ENCODE results near the gene COX5B.
"Not testable (repeated sequence)": the region's sequence is repeated elsewhere in the genome, so short reads cannot be mapped to it uniquely, and the experiment has no call there.

Gene COX5B

DNA sequence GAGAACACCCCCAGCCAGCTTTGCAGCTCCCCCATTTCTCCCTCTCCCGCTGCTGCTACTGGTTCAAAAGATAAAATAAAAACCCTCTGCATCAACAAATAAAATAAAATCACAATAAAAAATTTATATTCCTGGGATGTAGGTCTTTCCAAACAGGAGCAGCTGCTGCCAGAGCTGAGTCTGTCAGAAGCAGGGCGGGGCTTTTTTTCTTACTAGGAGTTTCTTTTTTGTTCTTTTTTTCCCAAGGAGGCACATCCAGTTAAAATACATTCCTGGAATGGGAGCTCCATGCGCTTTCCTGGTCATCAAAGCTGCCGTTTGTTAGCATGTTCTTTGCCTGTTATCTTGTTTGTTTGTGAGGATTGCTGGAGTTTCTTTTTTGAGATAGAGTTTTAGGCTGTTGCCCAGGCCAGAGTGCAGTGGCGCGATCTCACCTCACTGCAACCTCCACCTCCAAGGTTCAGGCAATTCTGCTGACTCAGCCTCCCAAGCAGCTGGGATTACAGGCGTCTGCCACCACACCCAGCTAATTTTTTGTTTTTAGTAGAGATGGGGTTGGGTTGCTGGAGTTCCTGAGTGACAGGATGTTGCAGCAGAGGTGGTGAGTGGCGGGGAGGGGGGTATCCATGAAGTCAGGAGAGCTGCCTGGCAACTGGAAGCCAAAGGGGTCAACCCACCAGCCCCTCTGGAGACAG, 20.4 kb upstream of the COX5B start:
- Histone ChIP-seq H3K4me1 (peaks cover 6 to 16% (median 8%) of the 10 kb centered on the region in 10 experiments; a peak in 19 of 20 replicates), H3K4me2 (peak overlapping the region in 5 of 11 experiments; percentile 24 to 55 (median 36); a peak in 11 of 22 replicates)
- H3K36me3 ChIP-seq; H3K4me3 ChIP-seq; H3K9me3 ChIP-seq (replicated peaks in 1 of 11); H3K9ac ChIP-seq; H3K27me3 ChIP-seq; H3K27ac ChIP-seq; H4K20me1 ChIP-seq: not testable (repeated sequence)

DNA sequence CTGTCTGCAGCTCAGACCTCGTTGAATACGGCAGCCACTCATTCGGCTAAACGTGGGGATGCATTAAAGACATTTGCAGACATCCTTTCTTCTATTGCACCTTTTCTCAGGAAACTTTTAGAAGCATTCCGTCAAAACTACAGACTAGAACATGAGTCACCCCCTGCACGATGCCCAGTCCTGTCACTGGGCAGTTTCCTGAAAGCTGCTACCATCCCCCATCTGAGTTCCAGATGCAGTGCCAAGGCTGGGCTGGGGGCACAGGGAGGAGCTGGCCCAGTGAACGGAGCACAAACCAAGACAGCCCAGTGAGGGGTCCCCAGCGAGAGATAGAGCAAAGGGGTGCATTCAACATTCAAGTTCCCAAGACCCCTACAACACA, 19.8 kb upstream of the COX5B start:
- peaks cover 6 to 16% (median 8%) of the 10 kb centered on the region in 10 experiments; a peak in 19 of 20 replicates for H3K4me1 ChIP-seq
- H3K9me3 ChIP-seq (replicated peaks in 1 of 11); H3K36me3 ChIP-seq; H3K27me3 ChIP-seq; H4K20me1 ChIP-seq; H3K4me3 ChIP-seq; H3K9ac ChIP-seq; H3K27ac ChIP-seq: not testable (repeated sequence)
- H3K4me2 ChIP-seq: peak overlapping the region in 5 of 11 experiments; percentile 24 to 55 (median 36); a peak in 11 of 22 replicates

- Histone ChIP-seq H3K27ac (peak overlapping the region in 1 of 11 experiments; percentile 93; a peak in 3 of 22 replicates), H3K4me2 (peak overlapping the region; percentile 83 to 95 (median 93); a peak in 16 of 22 replicates)
Observed at GRCh38 chr2:97644023-97644717, 1.7 kb upstream of the COX5B start.

GRCh38 chr2:97645112-97645694, 659 bp upstream of the COX5B start:
- no peak for TF ChIP-seq Cebpa-rat (IDR thresholded peaks at IDR 0.05)

More at GRCh38 chr2:97644023-97644717, 1.7 kb upstream of the COX5B start:
- H4K20me1 ChIP-seq: peaks cover 0 to 12% (median 0%) of the 10 kb centered on the region in 11 experiments; a peak in 2 of 22 replicates
- H3K4me3 ChIP-seq: peak overlapping the region in 1 of 10 experiments; percentile 89; a peak in 2 of 20 replicates
- H3K27me3 ChIP-seq: no peaks in the 10 kb centered on the region
- H3K9ac ChIP-seq: no peak overlapping the region
- H3K9me3 ChIP-seq (replicated peaks in 1 of 11): no peaks in the 10 kb centered on the region
- peaks cover 20 to 25% (median 23%) of the 10 kb centered on the region in 11 experiments for H3K36me3 ChIP-seq
- no peak for TF ChIP-seq Cebpa-rat (IDR thresholded peaks at IDR 0.05)
- H3K4me1 ChIP-seq: peaks cover 21 to 34% (median 29%) of the 10 kb centered on the region in 10 experiments

DNA sequence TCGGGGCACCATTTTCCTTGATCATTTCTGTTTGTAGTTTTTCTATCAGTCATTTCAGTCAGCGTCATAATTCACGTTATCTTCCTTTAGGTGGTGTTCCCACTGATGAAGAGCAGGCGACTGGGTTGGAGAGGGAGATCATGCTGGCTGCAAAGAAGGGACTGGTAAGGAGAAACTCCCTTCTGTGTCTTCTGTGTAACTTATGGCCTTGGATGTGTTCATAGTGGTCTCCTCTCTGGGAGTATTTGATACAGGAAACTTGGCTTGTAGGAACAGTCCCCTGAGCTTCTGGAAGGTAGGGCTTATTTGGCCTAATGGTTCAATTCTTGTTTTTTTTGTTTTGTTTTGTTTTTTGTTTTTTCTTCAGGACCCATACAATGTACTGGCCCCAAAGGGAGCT, 1.1 kb downstream of the COX5B start:
- H3K9me3 ChIP-seq (replicated peaks in 1 of 11): no peaks in the 10 kb centered on the region
- peaks cover 0 to 12% (median 0%) of the 10 kb centered on the region in 11 experiments; a peak in 2 of 22 replicates for H4K20me1 ChIP-seq
- H3K4me1 ChIP-seq: peaks cover 21 to 34% (median 29%) of the 10 kb centered on the region in 10 experiments
- H3K36me3 ChIP-seq: peaks cover 33 to 47% (median 41%) of the 10 kb centered on the region in 11 experiments
- H3K4me2 ChIP-seq: peak overlapping the region; percentile 80 to 94 (median 89)
- no peaks in the 10 kb centered on the region for H3K27me3 ChIP-seq
- peak overlapping the region in 9 of 11 experiments; percentile 91 to 99 (median 96); a peak in 8 of 22 replicates for H3K27ac ChIP-seq
- H3K4me3 ChIP-seq: peak overlapping the region; percentile 89 to 100 (median 98)
- no peak for TF ChIP-seq Cebpa-rat (IDR thresholded peaks at IDR 0.05)
- H3K9ac ChIP-seq: peak overlapping the region; percentile 94 to 99 (median 98)

More at GRCh38 chr2:97645112-97645694, 659 bp upstream of the COX5B start:
- H3K27me3 ChIP-seq: no peaks in the 10 kb centered on the region
- no peaks in the 10 kb centered on the region for H3K9me3 ChIP-seq (replicated peaks in 1 of 11)
- peaks cover 31 to 35% (median 33%) of the 10 kb centered on the region in 11 experiments for H3K36me3 ChIP-seq
- peaks cover 21 to 34% (median 29%) of the 10 kb centered on the region in 10 experiments for H3K4me1 ChIP-seq
- peak overlapping the region; percentile 73 to 99 (median 96) for H3K27ac ChIP-seq
- peak overlapping the region; percentile 83 to 95 (median 93) for H3K4me2 ChIP-seq
- peak overlapping the region; percentile 94 to 99 (median 98) for H3K9ac ChIP-seq
- peak overlapping the region; percentile 89 to 100 (median 98) for H3K4me3 ChIP-seq
- peaks cover 0 to 12% (median 0%) of the 10 kb centered on the region in 11 experiments; a peak in 2 of 22 replicates for H4K20me1 ChIP-seq

GRCh38 chr2:97651114-97651513, 5.3 kb downstream of the COX5B start:
- no peak overlapping the region for H3K4me2 ChIP-seq
- no peak overlapping the region for H3K27ac ChIP-seq
- peaks cover 0 to 17% (median 12%) of the 10 kb centered on the region in 11 experiments; a peak in 18 of 22 replicates for H3K9me3 ChIP-seq (replicated peaks in 1 of 11)
- H3K4me1 ChIP-seq: peaks cover 10 to 38% (median 17%) of the 10 kb centered on the region in 10 experiments
- H3K27me3 ChIP-seq: no peaks in the 10 kb centered on the region
- no peak overlapping the region for H3K4me3 ChIP-seq
- H4K20me1 ChIP-seq: peaks cover 0 to 12% (median 0%) of the 10 kb centered on the region in 11 experiments; a peak in 2 of 22 replicates
- no peak for TF ChIP-seq Cebpa-rat (IDR thresholded peaks at IDR 0.05)
- no peak overlapping the region for H3K9ac ChIP-seq
- H3K36me3 ChIP-seq: peaks cover 60 to 84% (median 68%) of the 10 kb centered on the region in 11 experiments

DNA sequence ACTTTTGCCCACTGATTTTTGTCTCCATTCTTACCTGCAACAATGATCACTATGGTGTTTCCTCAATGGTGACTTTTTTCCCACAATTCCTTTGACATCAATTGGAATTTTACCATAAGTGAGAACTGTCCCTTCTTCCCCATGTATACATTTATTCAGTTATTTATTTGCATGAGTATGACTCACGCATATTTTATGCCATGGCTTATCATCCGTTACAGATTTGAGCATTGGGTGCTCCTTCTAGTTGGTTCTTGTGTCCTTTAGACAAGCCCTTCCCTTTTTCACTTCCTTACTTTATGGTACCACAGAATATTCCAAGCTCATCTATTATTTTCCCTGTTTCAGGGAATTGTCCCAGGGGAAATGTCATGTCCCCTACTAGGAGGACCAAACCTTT, 7.6 kb downstream of the COX5B start:
- TF ChIP-seq Cebpa-rat (IDR thresholded peaks at IDR 0.05): no peak

DNA sequence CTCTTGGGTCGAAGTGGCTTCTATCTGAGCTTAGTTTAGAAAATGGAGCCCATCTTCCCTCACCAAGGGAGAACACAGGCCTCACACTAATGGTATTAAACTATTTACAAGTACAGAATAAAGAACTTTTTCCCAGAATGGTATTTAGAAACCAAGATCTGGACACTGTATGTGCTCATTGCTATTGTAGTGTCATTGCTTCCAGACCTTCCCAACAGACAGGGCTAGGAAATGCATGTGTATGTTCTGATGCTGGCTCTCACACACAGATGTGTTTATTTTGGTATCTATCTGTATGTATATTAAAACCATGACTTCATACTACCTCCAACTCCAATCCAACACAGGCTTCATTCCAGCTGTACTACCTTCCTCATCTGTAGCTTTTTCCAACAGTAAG, 8.0 kb downstream of the COX5B start:
- no peak overlapping the region for H3K27ac ChIP-seq
- H3K4me2 ChIP-seq: peak overlapping the region in 3 of 11 experiments; percentile 29 to 50 (median 49); a peak in 4 of 22 replicates
- no peak overlapping the region for H3K4me3 ChIP-seq
- H3K36me3 ChIP-seq: peaks cover 68 to 90% (median 76%) of the 10 kb centered on the region in 11 experiments
- peaks cover 0 to 19% (median 0%) of the 10 kb centered on the region in 11 experiments; a peak in 3 of 22 replicates for H4K20me1 ChIP-seq
- no peak overlapping the region for H3K9ac ChIP-seq
- peaks cover 0 to 17% (median 12%) of the 10 kb centered on the region in 11 experiments; a peak in 18 of 22 replicates for H3K9me3 ChIP-seq (replicated peaks in 1 of 11)
- H3K4me1 ChIP-seq: peaks cover 0 to 29% (median 3%) of the 10 kb centered on the region in 10 experiments; a peak in 7 of 20 replicates
- TF ChIP-seq Cebpa-rat (IDR thresholded peaks at IDR 0.05): no peak
- no peaks in the 10 kb centered on the region for H3K27me3 ChIP-seq

More for the DNA sequence above, 7.6 kb downstream of the COX5B start:
- no peak overlapping the region for H3K27ac ChIP-seq
- no peak overlapping the region for H3K9ac ChIP-seq
- H3K4me3 ChIP-seq: no peak overlapping the region
- peaks cover 0 to 29% (median 3%) of the 10 kb centered on the region in 10 experiments; a peak in 7 of 20 replicates for H3K4me1 ChIP-seq
- peak overlapping the region in 3 of 11 experiments; percentile 29 to 50 (median 49); a peak in 5 of 22 replicates for H3K4me2 ChIP-seq
- H3K36me3 ChIP-seq: peaks cover 68 to 90% (median 76%) of the 10 kb centered on the region in 11 experiments
- peaks cover 0 to 15% (median 0%) of the 10 kb centered on the region in 11 experiments; a peak in 2 of 22 replicates for H4K20me1 ChIP-seq
- H3K27me3 ChIP-seq: no peaks in the 10 kb centered on the region
- H3K9me3 ChIP-seq (replicated peaks in 1 of 11): peaks cover 0 to 17% (median 12%) of the 10 kb centered on the region in 11 experiments; a peak in 18 of 22 replicates
